GM06990 (cell line): ENCODE measurements around the gene UQCC3.
"Not testable (repeated sequence)": the region's sequence is repeated elsewhere in the genome, so short reads cannot be mapped to it uniquely, and the experiment has no call there.

Experiments
- DNase-seq: peaks from one replicate; pipeline ENCODE4 v3.0.0-alpha.2; 2011; ENCODE audit not compliant: insufficient read length; ENCODE audit errors: extremely low read depth
- H3K27me3 ChIP-seq: replicated peaks from 2 replicates; pipeline ENCODE4 v1.6.0; 2011; ENCODE audit warnings: low read length; ENCODE audit not compliant: control insufficient read depth, insufficient read depth
- H3K36me3 ChIP-seq: 2 replicates; pipeline ENCODE4 v1.5.1; 2011; ENCODE audit warnings: low read length; ENCODE audit not compliant: control insufficient read depth, insufficient read depth
- H3K4me3 ChIP-seq: replicated peaks from 2 replicates; pipeline ENCODE4 v1.5.1; 2011; ENCODE audit warnings: low read depth, mild to moderate bottlenecking, control low read depth, low read length
- TF ChIP-seq, protein P1 (sequence below): IDR thresholded peaks from 2 replicates; pipeline ENCODE4 v1.5.1; 2011; ENCODE audit warnings: low read length, control low read depth, mild to moderate bottlenecking, inconsistent platforms; ENCODE audit not compliant: insufficient read depth, poor library complexity, severe bottlenecking

UQCC3 gene

GRCh38 chr11:62648967-62649364 is 22.5 kb upstream of the UQCC3 start:
- TF ChIP-seq, protein P1, sequence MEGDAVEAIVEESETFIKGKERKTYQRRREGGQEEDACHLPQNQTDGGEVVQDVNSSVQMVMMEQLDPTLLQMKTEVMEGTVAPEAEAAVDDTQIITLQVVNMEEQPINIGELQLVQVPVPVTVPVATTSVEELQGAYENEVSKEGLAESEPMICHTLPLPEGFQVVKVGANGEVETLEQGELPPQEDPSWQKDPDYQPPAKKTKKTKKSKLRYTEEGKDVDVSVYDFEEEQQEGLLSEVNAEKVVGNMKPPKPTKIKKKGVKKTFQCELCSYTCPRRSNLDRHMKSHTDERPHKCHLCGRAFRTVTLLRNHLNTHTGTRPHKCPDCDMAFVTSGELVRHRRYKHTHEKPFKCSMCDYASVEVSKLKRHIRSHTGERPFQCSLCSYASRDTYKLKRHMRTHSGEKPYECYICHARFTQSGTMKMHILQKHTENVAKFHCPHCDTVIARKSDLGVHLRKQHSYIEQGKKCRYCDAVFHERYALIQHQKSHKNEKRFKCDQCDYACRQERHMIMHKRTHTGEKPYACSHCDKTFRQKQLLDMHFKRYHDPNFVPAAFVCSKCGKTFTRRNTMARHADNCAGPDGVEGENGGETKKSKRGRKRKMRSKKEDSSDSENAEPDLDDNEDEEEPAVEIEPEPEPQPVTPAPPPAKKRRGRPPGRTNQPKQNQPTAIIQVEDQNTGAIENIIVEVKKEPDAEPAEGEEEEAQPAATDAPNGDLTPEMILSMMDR: no peak
- Histone ChIP-seq H3K27me3 (no peaks in the 10 kb centered on the region), H3K36me3 (peaks cover 19% of the 10 kb centered on the region), H3K4me3 (no peak overlapping the region)
- DNase-seq: no peak

- H3K4me3 ChIP-seq: no peak overlapping the region
- H3K27me3 ChIP-seq: no peaks in the 10 kb centered on the region
- peaks cover 19% of the 10 kb centered on the region for H3K36me3 ChIP-seq
- TF ChIP-seq, protein P1: no peak
- DNase-seq: no peak
Observed at GRCh38 chr11:62649486-62649885, 22.0 kb upstream of the UQCC3 start.

DNA sequence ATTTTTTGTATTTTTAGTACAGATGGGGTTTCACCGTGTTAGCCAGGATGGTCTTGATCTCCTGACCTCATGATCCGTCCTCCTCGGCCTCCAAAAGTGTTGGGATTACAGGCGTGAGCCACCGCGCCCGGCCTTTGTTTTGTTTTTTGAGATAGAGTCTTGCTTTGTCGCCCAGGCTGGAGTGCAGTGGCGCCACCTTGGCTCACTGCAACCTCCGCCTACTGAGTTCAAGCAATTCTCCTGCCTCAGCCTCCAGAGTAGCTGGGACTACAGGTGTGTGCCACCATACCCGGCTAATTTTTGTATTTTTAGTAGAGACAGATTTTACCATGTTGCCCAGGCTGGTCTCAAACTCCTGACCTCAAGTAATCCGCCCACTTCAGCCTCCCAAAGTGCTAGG is 21.2 kb upstream of the UQCC3 start:
- H3K36me3 ChIP-seq: peaks cover 19% of the 10 kb centered on the region
- H3K4me3 ChIP-seq, H3K27me3 ChIP-seq, DNase-seq: not testable (repeated sequence)

DNA sequence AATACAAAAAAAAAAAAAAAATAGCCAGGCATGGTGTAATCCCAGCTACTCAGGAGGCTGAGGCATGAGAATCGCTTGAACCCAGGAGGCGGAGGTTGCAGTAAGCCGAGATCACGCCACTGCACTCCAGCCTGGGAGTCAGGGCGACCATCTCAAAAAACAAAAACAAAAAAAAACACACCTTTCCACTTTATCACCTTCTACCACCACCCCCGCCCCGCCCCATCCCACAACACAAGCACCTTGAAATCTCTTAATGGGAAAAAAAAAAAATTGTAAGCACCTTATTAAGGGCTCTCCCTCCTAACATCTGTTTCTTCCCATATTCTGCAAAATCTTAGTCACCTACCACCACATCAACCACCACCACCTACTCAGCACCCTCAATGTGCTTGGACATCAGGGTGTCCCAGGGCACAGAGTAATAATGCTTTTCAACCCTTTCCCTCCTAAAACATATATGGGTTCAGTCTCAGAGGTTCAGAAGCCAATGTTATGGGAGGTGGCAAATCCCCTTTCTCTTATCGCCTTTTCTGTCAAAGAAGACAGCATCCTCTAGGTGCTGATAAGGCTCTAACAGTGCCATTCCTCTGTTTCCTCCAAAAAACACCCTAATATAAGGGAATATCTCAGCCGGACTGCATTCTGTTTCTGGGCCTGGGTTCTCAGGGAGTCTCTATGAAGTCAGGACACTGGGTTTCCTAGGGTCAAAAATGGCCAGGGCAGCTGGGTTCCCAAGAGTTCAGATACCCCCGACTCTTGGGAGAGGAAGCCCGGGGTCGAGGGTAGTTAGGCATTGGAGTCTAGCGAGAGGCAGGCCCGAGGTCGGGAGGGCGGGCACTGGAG is 19.1 kb upstream of the UQCC3 start:
- TF ChIP-seq, protein P1: no peak
- peak overlapping the region; percentile 98 for H3K4me3 ChIP-seq
- H3K36me3 ChIP-seq: peaks cover 19% of the 10 kb centered on the region
- DNase-seq: no peak
- H3K27me3 ChIP-seq: no peaks in the 10 kb centered on the region

DNA sequence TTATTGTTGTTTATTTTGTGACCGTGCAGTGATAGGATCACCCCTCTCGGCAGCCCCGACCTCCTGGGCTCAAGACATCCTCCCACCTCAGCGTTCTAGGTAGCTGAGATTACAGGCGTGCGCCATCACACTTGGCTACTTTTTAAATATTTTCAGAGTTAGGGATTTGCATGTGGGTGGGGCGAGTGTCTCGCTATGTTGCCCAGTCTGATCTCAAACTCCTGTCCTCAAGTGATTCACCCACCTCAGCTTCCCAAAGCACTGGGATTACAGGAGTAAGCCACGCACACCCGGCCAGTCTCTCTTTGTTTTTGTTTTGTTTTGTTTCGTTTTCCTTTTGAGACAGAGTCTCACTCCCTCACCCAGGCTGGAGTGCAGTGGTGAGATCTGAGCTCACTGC is 17.2 kb upstream of the UQCC3 start:
- DNase-seq: no peak
- TF ChIP-seq, protein P1: no peak
- no peaks in the 10 kb centered on the region for H3K27me3 ChIP-seq
- no peak overlapping the region for H3K4me3 ChIP-seq
- peaks cover 5% of the 10 kb centered on the region for H3K36me3 ChIP-seq

DNA sequence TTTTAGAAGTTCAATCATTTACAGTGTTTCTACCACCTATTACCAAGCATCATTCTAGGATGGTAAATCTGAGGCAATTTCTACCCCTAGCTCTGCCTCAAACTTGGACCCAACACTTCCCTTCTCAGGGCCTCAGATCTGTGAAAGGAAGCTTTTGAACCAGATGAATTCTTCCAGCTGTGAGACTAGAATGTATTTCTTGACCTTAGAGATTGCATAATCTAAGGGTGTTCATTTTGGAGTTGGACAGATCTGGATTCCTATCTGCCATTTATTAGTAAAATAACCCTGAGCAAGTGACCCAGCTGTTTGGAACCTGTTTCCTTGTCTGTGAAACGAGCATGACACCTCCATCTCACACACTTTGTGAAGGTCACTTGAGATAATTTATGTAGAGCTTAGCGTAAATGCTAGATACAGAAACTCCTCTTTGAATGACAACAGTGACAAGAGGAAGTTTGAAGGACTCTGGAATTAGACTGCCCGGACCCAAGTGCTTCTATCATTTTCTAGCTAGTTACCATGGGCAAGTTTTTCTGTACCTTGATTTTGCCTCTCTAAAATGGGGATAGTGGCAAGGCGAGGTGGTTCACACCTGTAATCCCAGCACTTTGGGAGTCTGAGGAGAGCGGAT is 14.6 kb upstream of the UQCC3 start:
- Histone ChIP-seq H3K4me3 (no peak overlapping the region), H3K36me3 (no peaks in the 10 kb centered on the region), H3K27me3 (no peaks in the 10 kb centered on the region)
- no peak for DNase-seq
- TF ChIP-seq, protein P1: no peak
